PC-3 (cell line): Measurements from ENCODE around the gene ERVK3-1. TPM values are rescaled to one million over a fixed set of nuclear protein-coding genes. Genes with fewer than 3 reads are reported as not detected.

Source experiments
- ATAC-seq: fragments of 200-7000 bp; cut with Tn5 transposase; 2 replicates; pipeline ENCODE4 v1.9.1; 2020; ENCODE audit warnings: mild to moderate bottlenecking, moderate library complexity
- BruUV-seq: library from RNA; stranded (reverse); fragments of 400-500 nt; replicated peaks from 2 replicates; lab custom pipeline; 2021; lab: Mats Ljungman, UMichigan
- CTCF ChIA-PET: fragments of 300-600 bp; sonication (Branson Sonifier 250); formaldehyde crosslinking; loops from one replicate; lab custom pipeline; 2022; ENCODE audit warnings: antibody characterized with exemption; lab: Charles Lee
- POLR2A ChIA-PET: fragments of 300-600 bp; sonication (Branson Sonifier 250); formaldehyde crosslinking; loops from one replicate; lab custom pipeline; 2022; ENCODE audit warnings: antibody characterized with exemption; ENCODE audit not compliant: unreplicated experiment; lab: Charles Lee
- DNase-seq: peaks from one replicate; pipeline ENCODE4 v3.0.0-alpha.2; 2015
- H2AFZ ChIP-seq: fragments of 300-600 bp; sonication (generic); 2 replicates; pipeline ENCODE4 v1.6.0; 2016; ENCODE audit warnings: antibody characterized with exemption, low read length
- H3F3A ChIP-seq: fragments of 300-600 bp; sonication (generic); one replicate; pipeline ENCODE4 v1.6.0; 2017; ENCODE audit warnings: antibody characterized with exemption, low read length, control low read depth, mild to moderate bottlenecking; ENCODE audit not compliant: unreplicated experiment
- H3K27ac ChIP-seq: fragments of 300-600 bp; sonication (generic); 2 replicates; pipeline ENCODE4 v1.5.1; 2016; ENCODE audit warnings: mild to moderate bottlenecking, low read length
- H3K27me3 ChIP-seq: fragments of 300-600 bp; sonication (generic); 2 replicates; pipeline ENCODE4 v1.6.1; 2016; ENCODE audit warnings: low read length, mixed read lengths
- H3K36me3 ChIP-seq: fragments of 300-600 bp; sonication (generic); 2 replicates; pipeline ENCODE4 v1.6.1; 2016; ENCODE audit warnings: low read depth, mixed run types, low read length, mixed read lengths
- H3K4me1 ChIP-seq: fragments of 300-600 bp; sonication (generic); 2 replicates; pipeline ENCODE4 v1.5.1; 2016; ENCODE audit warnings: low read length; ENCODE audit not compliant: insufficient read depth
- H3K4me2 ChIP-seq: fragments of 300-600 bp; sonication (generic); 2 replicates; pipeline ENCODE4 v1.6.0; 2016; ENCODE audit warnings: low read length
- H3K4me3 ChIP-seq: fragments of 300-600 bp; sonication (generic); 2 replicates; pipeline ENCODE4 v1.5.1; 2016; ENCODE audit warnings: mild to moderate bottlenecking, low read length, mixed read lengths
- H3K79me2 ChIP-seq: fragments of 300-600 bp; sonication (generic); 2 replicates; pipeline ENCODE4 v1.6.1; 2017; ENCODE audit warnings: low read length, mixed read lengths
- H3K9ac ChIP-seq: fragments of 300-600 bp; sonication (generic); 2 replicates; pipeline ENCODE4 v1.6.0; 2016; ENCODE audit warnings: mild to moderate bottlenecking, low read length
- H3K9me2 ChIP-seq: fragments of 300-600 bp; sonication (generic); replicated peaks from 2 replicates; pipeline ENCODE4 v1.6.1; 2016; ENCODE audit warnings: mixed run types, low read length, mixed read lengths
- H3K9me3 ChIP-seq: fragments of 300-600 bp; sonication (generic); 2 replicates; pipeline ENCODE4 v1.6.1; 2016; ENCODE audit warnings: low read length, mixed read lengths
- H4K20me1 ChIP-seq: fragments of 300-600 bp; sonication (generic); 2 replicates; pipeline ENCODE4 v1.6.1; 2016; ENCODE audit warnings: low read length, mixed read lengths
- EZH2 ChIP-seq: fragments of 300-600 bp; sonication (generic); IDR thresholded peaks from one replicate; pipeline ENCODE4 v1.6.1; 2017; ENCODE audit warnings: antibody characterized with exemption, mild to moderate bottlenecking, low read length; ENCODE audit not compliant: unreplicated experiment
- EZH2phosphoT487 ChIP-seq: fragments of 300-600 bp; sonication (generic); IDR thresholded peaks from 2 replicates; pipeline ENCODE4 v1.6.1; 2018; ENCODE audit warnings: mild to moderate bottlenecking, antibody characterized with exemption, low read length, borderline replicate concordance
- intact Hi-C: fragments of 100-400 bp; cut with micrococcal nuclease; formaldehyde crosslinking; loops from 2 replicates; pipeline ENCODE4 v1.9.0; 2023
- total RNA-seq: library from RNA; depleted of rRNA; stranded (reverse); fragments of >200 nt; gene quantifications from 2 replicates; pipeline ENCODE4 v1.2.3, GENCODE V29; 2014
- TF ChIP-seq, protein P1 (sequence below): fragments of 300-600 bp; sonication (generic); conservative IDR thresholded peaks from 2 replicates; pipeline ENCODE4 v1.5.1; 2017; ENCODE audit warnings: antibody characterized with exemption, low read depth, mild to moderate bottlenecking, low read length

Gene ERVK3-1
- total RNA-seq, 1 experiment from 2014 or later = 104 TPM

- peaks cover 26% of the 10 kb centered on the region for H3K4me1 ChIP-seq
- peaks cover 62% of the 10 kb centered on the region for H3K79me2 ChIP-seq
- no peaks in the 10 kb centered on the region for H3K27me3 ChIP-seq
- H3K9ac ChIP-seq = peak overlapping the region; percentile 87
- H3K9me2 ChIP-seq = no peaks in the 10 kb centered on the region
- POLR2A ChIA-PET = no interaction called here
- H3F3A ChIP-seq = no peaks in the 10 kb centered on the region
- TF ChIP-seq, protein P1, sequence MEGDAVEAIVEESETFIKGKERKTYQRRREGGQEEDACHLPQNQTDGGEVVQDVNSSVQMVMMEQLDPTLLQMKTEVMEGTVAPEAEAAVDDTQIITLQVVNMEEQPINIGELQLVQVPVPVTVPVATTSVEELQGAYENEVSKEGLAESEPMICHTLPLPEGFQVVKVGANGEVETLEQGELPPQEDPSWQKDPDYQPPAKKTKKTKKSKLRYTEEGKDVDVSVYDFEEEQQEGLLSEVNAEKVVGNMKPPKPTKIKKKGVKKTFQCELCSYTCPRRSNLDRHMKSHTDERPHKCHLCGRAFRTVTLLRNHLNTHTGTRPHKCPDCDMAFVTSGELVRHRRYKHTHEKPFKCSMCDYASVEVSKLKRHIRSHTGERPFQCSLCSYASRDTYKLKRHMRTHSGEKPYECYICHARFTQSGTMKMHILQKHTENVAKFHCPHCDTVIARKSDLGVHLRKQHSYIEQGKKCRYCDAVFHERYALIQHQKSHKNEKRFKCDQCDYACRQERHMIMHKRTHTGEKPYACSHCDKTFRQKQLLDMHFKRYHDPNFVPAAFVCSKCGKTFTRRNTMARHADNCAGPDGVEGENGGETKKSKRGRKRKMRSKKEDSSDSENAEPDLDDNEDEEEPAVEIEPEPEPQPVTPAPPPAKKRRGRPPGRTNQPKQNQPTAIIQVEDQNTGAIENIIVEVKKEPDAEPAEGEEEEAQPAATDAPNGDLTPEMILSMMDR = no peak
- TF ChIP-seq EZH2 (no peak), EZH2phosphoT487 (no peak)
- peak overlapping the region; percentile 94 for H3K4me3 ChIP-seq
- H3K27ac ChIP-seq = no peak overlapping the region
- DNase-seq (no peak), ATAC-seq (no peak; the same call in 1 of the 2 replicates)
- H3K9me3 ChIP-seq = no peaks in the 10 kb centered on the region
- CTCF ChIA-PET = no interaction called here
- H2AFZ ChIP-seq = peak overlapping the region; percentile 82
- H4K20me1 ChIP-seq = peaks cover 5% of the 10 kb centered on the region; the same call in 1 of the 2 replicates
- intact Hi-C loops = loop anchor here (1.0 to 5.0 kb wide), 3 partner anchors 21 to 144 kb away; partner anchors contain the start of genes ERVK3-1 and ZNF274
- BruUV-seq = no TSS peak
- peak overlapping the region; percentile 94 for H3K4me2 ChIP-seq
- H3K36me3 ChIP-seq = 0 out of 2 replicates have a peak, but pooled peaks cover 5% of the 10 kb centered on the region
Observed at GRCh38 chr19:58326501-58326913, 21.3 kb downstream of the ERVK3-1 start.

DNA sequence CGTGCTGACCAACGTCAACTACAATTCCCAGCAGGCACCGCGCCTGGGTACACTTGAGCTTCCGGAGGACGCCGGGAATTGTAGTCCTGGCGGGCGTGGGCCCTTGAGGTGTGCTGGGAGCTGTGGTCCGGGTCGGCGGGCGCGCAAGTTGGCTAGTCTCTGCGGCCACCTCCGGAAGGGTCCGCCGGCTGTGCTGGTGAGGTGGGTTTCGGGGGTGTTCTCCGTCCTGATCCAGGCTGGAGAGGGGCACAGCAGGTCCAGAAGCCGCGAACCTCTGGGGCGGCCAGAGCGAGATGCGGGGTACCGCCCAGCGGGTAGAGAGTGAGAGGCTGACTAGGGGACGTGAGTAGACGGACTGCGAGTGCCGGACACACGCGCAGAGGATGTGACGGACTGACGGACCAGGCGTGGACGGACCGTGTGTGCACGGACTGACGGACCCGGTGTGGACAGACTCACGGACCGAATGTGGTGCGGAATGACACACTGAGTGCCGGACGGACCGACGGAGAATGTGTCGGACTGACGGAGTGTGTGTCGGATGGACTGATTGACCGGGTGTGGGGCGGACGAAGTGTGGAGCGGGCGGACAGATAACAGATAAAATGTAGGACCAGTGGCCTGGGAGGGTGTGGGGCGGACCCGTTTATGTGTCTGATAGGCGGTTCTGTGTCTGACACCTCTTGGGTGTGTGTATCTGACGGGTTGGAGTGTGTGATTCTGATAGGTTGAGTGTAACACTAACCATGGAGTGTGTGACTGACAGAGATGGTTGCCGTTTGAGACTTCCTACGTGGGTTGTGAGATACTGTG, 21.9 kb downstream of the ERVK3-1 start, which contains the start of gene ZSCAN22:
Gene ZSCAN22 (plus strand): TSS at position 81 of the 813 bp plus-strand sequence. CDS start 7,809 bp downstream, outside the sequence.
- peaks cover 26% of the 10 kb centered on the region for H3K4me1 ChIP-seq
- H3K4me3 ChIP-seq = peak within 1 kb of the TSS; percentile 94
- ATAC-seq = peak; percentile 85
- H3K9ac ChIP-seq = peak within 1 kb of the TSS; percentile 87
- H3K27ac ChIP-seq = peak within 1 kb of the TSS; percentile 63
- CTCF ChIA-PET = no interaction called here
- H2AFZ ChIP-seq = peak within 1 kb of the TSS; percentile 82
- no peaks in the 10 kb centered on the region for H3K27me3 ChIP-seq
- H3K4me2 ChIP-seq = peak within 1 kb of the TSS; percentile 94
- H3K36me3 ChIP-seq = 0 out of 2 replicates have a peak, but pooled peaks cover 4% of the 10 kb centered on the region
- peak; percentile 99 for DNase-seq
- H3F3A ChIP-seq = no peaks in the 10 kb centered on the region
- TF ChIP-seq EZH2phosphoT487 (no peak), EZH2 (no peak)
- TF ChIP-seq, protein P1 = no peak
- H4K20me1 ChIP-seq = peaks cover 5% of the 10 kb centered on the region; the same call in 1 of the 2 replicates
- H3K9me2 ChIP-seq = no peaks in the 10 kb centered on the region
- POLR2A ChIA-PET = no interaction called here
- BruUV-seq = TSS peak; percentile 37
- intact Hi-C loops = loop anchor here (1.0 to 5.0 kb wide), 4 partner anchors 22 to 144 kb away; partner anchors contain the start of genes ERVK3-1 and ZNF274
- H3K9me3 ChIP-seq = no peaks in the 10 kb centered on the region
- peaks cover 62% of the 10 kb centered on the region for H3K79me2 ChIP-seq
